Measurements from ENCODE around the gene TOR1B.

DNA sequence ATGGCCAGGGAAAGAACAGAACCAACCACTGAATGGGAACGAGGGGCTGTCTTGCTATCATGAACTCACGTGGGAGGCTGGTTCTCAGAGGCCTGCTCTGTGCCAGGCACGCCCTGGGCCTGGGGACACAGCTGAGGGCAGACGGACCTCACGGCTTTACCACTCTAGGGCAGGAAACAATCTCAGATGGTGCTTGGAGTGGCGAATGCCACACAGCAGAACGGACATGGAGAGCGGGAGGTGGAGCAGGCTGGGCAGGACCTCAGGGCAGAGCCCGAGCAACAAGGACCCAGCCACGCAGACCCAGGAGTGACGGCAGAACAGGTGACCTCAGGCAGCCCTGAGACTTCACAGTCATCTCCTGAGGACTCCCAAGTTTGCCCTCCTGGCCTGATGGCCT, 12.3 kb downstream of the TOR1B start:
- TF ChIP-seq, protein P1, sequence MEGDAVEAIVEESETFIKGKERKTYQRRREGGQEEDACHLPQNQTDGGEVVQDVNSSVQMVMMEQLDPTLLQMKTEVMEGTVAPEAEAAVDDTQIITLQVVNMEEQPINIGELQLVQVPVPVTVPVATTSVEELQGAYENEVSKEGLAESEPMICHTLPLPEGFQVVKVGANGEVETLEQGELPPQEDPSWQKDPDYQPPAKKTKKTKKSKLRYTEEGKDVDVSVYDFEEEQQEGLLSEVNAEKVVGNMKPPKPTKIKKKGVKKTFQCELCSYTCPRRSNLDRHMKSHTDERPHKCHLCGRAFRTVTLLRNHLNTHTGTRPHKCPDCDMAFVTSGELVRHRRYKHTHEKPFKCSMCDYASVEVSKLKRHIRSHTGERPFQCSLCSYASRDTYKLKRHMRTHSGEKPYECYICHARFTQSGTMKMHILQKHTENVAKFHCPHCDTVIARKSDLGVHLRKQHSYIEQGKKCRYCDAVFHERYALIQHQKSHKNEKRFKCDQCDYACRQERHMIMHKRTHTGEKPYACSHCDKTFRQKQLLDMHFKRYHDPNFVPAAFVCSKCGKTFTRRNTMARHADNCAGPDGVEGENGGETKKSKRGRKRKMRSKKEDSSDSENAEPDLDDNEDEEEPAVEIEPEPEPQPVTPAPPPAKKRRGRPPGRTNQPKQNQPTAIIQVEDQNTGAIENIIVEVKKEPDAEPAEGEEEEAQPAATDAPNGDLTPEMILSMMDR (IDR thresholded peaks at IDR 0.05; ENCODE audit: insufficient read depth, low read length, poor library complexity, severe bottlenecking) = no peak
- TF ChIP-seq EZH2phosphoT487 (conservative IDR thresholded peaks at IDR 0.05; ENCODE audit: low read length) = no peak
